Esophagus squamous epithelium (tissue), 4 donors: ENCODE results near the gene CHRFAM7A.
"Not testable (repeated sequence)": the region's sequence is repeated elsewhere in the genome, so short reads cannot be mapped to it uniquely, and the experiment has no call there.

Experiments used
- CTCF ChIP-seq, 6 experiments: fragments of 450-650 bp in 4 of 6; fragments of 200-600 bp in 2 of 6; sonication (generic) in 2 of 6; IDR thresholded peaks; one replicate each; pipeline ENCODE4 v1.5.1; 2016 to 2019; ENCODE audit warnings: antibody characterized with exemption in 6 of 6, mild to moderate bottlenecking in 4 of 6, moderate library complexity in 4 of 6
- POLR2A ChIP-seq, 4 donors: fragments of 450-650 bp; IDR thresholded peaks; one replicate each; pipeline ENCODE4 v1.6.1; 2017; ENCODE audit warnings: antibody characterized with exemption in 4 of 4, mild to moderate bottlenecking in 4 of 4, moderate library complexity in 3 of 4

DNA sequence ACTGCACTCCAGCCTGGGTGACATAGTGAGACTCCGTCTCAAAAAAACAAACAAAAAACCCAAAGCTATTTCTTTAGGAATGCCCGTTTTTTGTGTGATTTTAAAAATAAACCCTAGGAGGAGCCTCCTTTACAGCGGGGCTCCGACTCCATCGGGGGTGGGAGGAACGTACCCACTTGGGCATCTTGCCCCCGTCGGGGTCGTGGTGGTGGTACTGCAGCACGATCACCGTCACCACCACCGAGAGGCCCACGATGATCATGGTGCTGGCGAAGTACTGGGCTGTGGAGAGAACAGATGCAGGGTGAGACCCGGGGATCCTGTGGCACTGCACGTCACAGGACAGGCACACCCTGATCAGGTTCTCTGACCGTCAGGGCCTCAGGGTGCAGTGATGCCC is 26.1 kb downstream of the CHRFAM7A start:
- not testable (repeated sequence) for TF ChIP-seq POLR2A, CTCF (IDR thresholded peaks at IDR 0.05)
